HCT116 (cell line): ENCODE data around the gene UBA5. TPM values are rescaled to one million over a fixed set of nuclear protein-coding genes. Genes with fewer than 3 reads are reported as not detected.

ENCODE experiments used
- ATAC-seq: fragments of 200-7000 bp; cut with Tn5 transposase; 2 replicates; pipeline ENCODE4 v1.9.1; 2020; ENCODE audit warnings: mild to moderate bottlenecking, moderate library complexity
- BruUV-seq: library from RNA; stranded (reverse); fragments of 400-500 nt; replicated peaks from 2 replicates; lab custom pipeline; 2021; lab: Mats Ljungman, UMichigan
- CTCF ChIA-PET: fragments of 300-600 bp; sonication (Branson Sonifier 250); formaldehyde crosslinking; loops from one replicate; lab custom pipeline; 2021; ENCODE audit warnings: antibody characterized with exemption; lab: Charles Lee
- POLR2A ChIA-PET: fragments of 300-600, 350-600 bp; sonication (Branson Sonifier 250); formaldehyde crosslinking; loops from one replicate; lab custom pipeline; 2021; ENCODE audit warnings: antibody characterized with exemption; lab: Charles Lee
- RAD21 ChIA-PET, 2 experiments: fragments of 300-600 bp; sonication (Branson Sonifier 250); formaldehyde crosslinking; loops; one replicate each; lab custom pipeline; 2023; ENCODE audit warnings: low total read pairs in 2 of 2; ENCODE audit not compliant: uncharacterized antibody in 2 of 2, unreplicated experiment in 2 of 2, low non-redundant PET in 1 of 2; lab: Charles Lee
- DNase-seq: peaks from one replicate; pipeline ENCODE4 v3.0.0-alpha.2; 2010; ENCODE audit warnings: low read depth, low spot score
- H2AFZ ChIP-seq: fragments of 200-600 bp; shearing (Covaris generic), sonication (generic); 2 replicates; pipeline ENCODE4 v1.6.1; 2017; ENCODE audit warnings: low read depth, mixed run types, mixed read lengths, antibody characterized with exemption, low read length; ENCODE audit not compliant: poor library complexity, severe bottlenecking
- H3K27ac ChIP-seq: 2 replicates; pipeline ENCODE4 v1.5.1; 2012; ENCODE audit warnings: low read depth, low read length
- H3K27me3 ChIP-seq: fragments of 200-600 bp; sonication (generic); 2 replicates; pipeline ENCODE4 v1.6.1; 2016; ENCODE audit warnings: mixed run types, low read length, mixed read lengths; ENCODE audit not compliant: insufficient read depth
- H3K36me3 ChIP-seq, 2 experiments: fragments of 200-500 bp in 1 of 2; fragments of 200-600 bp in 1 of 2; sonication (Bioruptor generic) in 1 of 2; sonication (generic) in 1 of 2; 2 replicates each; pipeline versions ENCODE4 v1.5.1 to v1.6.1; 2014 to 2016; ENCODE audit warnings: low read length in 2 of 2, inconsistent platforms in 1 of 2, mixed read lengths in 1 of 2, mixed run types in 1 of 2; ENCODE audit not compliant: insufficient read depth in 2 of 2, control insufficient read depth in 1 of 2
- H3K4me1 ChIP-seq, 2 experiments: fragments of 200-600 bp in 1 of 2; sonication (generic) in 1 of 2; 2 replicates each; pipeline versions ENCODE4 v1.5.1 to v1.6.1; 2012 to 2017; ENCODE audit warnings: low read length in 2 of 2, inconsistent platforms in 1 of 2, mild to moderate bottlenecking in 1 of 2, mixed read lengths in 1 of 2, mixed run types in 1 of 2, moderate library complexity in 1 of 2; ENCODE audit not compliant: insufficient read depth in 2 of 2, control insufficient read depth in 1 of 2
- H3K4me2 ChIP-seq: fragments of 200-600 bp; sonication (generic); 2 replicates; pipeline ENCODE4 v1.6.1; 2017; ENCODE audit warnings: mixed run types, low read length, mixed read lengths
- H3K4me3 ChIP-seq, 2 experiments: fragments of 200-600 bp in 1 of 2; sonication (generic) in 1 of 2; replicated peaks in 1 of 2; 2 replicates each; pipeline ENCODE4 v1.5.1; 2011 to 2016; ENCODE audit warnings: low read length in 2 of 2, control low read depth in 1 of 2, low read depth in 1 of 2, mild to moderate bottlenecking in 1 of 2, mixed read lengths in 1 of 2, mixed run types in 1 of 2
- H3K79me2 ChIP-seq: fragments of 200-600 bp; sonication (generic); 2 replicates; pipeline ENCODE4 v1.6.1; 2017; ENCODE audit warnings: mild to moderate bottlenecking, mixed run types, low read length, moderate library complexity, mixed read lengths; ENCODE audit not compliant: insufficient read depth
- H3K9ac ChIP-seq: fragments of 200-600 bp; sonication (generic); 2 replicates; pipeline ENCODE4 v1.6.1; 2016; ENCODE audit warnings: low read length, mixed read lengths
- H3K9me2 ChIP-seq: fragments of 200-600 bp; sonication (generic), shearing (Covaris generic); 2 replicates; pipeline ENCODE4 v1.6.1; 2017; ENCODE audit warnings: mixed run types, mild to moderate bottlenecking, moderate library complexity; ENCODE audit not compliant: insufficient read depth
- H3K9me3 ChIP-seq, 2 experiments: fragments of 200-500 bp in 1 of 2; fragments of 200-600 bp in 1 of 2; sonication (Bioruptor generic) in 1 of 2; sonication (generic) in 1 of 2; 2 replicates each; pipeline ENCODE4 v1.6.1; 2014 to 2017; ENCODE audit warnings: low read length in 2 of 2, mixed read lengths in 2 of 2, inconsistent platforms in 1 of 2, low read depth in 1 of 2, mild to moderate bottlenecking in 1 of 2, mixed run types in 1 of 2, moderate library complexity in 1 of 2; ENCODE audit not compliant: control insufficient read depth in 1 of 2, insufficient read depth in 1 of 2
- H4K20me1 ChIP-seq: fragments of 200-600 bp; sonication (generic), shearing (Covaris generic); 2 replicates; pipeline ENCODE4 v1.6.1; 2017; ENCODE audit warnings: mixed run types, mild to moderate bottlenecking, moderate library complexity; ENCODE audit not compliant: insufficient read depth
- CBX3 ChIP-seq: IDR thresholded peaks from 2 replicates; pipeline ENCODE4 v1.6.1; 2012; ENCODE audit warnings: low read depth
- EZH2 ChIP-seq: fragments of 200-600 bp; sonication (generic); IDR thresholded peaks from 2 replicates; pipeline ENCODE4 v1.6.1; 2017; ENCODE audit warnings: antibody characterized with exemption, mixed run types
- FOSL1 ChIP-seq: IDR thresholded peaks from 2 replicates; pipeline ENCODE4 v1.6.1; 2012; ENCODE audit warnings: low read depth
- JUND ChIP-seq: IDR thresholded peaks from 2 replicates; pipeline ENCODE4 v1.6.1; 2012
- MAX ChIP-seq: IDR thresholded peaks from 2 replicates; pipeline ENCODE4 v1.6.1; 2012
- ZFX ChIP-seq: fragments of 450-650 bp; IDR thresholded peaks from 2 replicates; pipeline ENCODE4 v1.6.1; 2017
- ZNF274 ChIP-seq: fragments of 200-500 bp; sonication (Bioruptor generic); IDR thresholded peaks from 2 replicates; pipeline ENCODE4 v1.6.1; 2014; ENCODE audit warnings: mild to moderate bottlenecking, low read depth, low read length, inconsistent platforms
- intact Hi-C: fragments of 100-400 bp; cut with micrococcal nuclease; formaldehyde crosslinking; loops from 2 replicates; pipeline ENCODE4 v1.10.0; 2022
- total RNA-seq: library from RNA; stranded (reverse); gene quantifications from one replicate; pipeline ENCODE4 v1.2.1, GENCODE V29; 2021; ENCODE audit not compliant: unreplicated experiment
- TF ChIP-seq, protein P1 (sequence below): IDR thresholded peaks from 2 replicates; pipeline ENCODE4 v1.6.1; 2012; ENCODE audit warnings: low read depth

Gene UBA5
- total RNA-seq, 1 experiment from 2014 or later: 43.7 TPM

- TF ChIP-seq, protein P1, sequence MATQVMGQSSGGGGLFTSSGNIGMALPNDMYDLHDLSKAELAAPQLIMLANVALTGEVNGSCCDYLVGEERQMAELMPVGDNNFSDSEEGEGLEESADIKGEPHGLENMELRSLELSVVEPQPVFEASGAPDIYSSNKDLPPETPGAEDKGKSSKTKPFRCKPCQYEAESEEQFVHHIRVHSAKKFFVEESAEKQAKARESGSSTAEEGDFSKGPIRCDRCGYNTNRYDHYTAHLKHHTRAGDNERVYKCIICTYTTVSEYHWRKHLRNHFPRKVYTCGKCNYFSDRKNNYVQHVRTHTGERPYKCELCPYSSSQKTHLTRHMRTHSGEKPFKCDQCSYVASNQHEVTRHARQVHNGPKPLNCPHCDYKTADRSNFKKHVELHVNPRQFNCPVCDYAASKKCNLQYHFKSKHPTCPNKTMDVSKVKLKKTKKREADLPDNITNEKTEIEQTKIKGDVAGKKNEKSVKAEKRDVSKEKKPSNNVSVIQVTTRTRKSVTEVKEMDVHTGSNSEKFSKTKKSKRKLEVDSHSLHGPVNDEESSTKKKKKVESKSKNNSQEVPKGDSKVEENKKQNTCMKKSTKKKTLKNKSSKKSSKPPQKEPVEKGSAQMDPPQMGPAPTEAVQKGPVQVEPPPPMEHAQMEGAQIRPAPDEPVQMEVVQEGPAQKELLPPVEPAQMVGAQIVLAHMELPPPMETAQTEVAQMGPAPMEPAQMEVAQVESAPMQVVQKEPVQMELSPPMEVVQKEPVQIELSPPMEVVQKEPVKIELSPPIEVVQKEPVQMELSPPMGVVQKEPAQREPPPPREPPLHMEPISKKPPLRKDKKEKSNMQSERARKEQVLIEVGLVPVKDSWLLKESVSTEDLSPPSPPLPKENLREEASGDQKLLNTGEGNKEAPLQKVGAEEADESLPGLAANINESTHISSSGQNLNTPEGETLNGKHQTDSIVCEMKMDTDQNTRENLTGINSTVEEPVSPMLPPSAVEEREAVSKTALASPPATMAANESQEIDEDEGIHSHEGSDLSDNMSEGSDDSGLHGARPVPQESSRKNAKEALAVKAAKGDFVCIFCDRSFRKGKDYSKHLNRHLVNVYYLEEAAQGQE: no peak
- peak; percentile 87 for TF ChIP-seq ZFX
- TF ChIP-seq EZH2: no peak
- no peak for TF ChIP-seq MAX
These were observed 62.3 kb downstream of the UBA5 start, which contains the start of gene NPHP3 (continued) for GRCh38 chr3:132722165-132723023.

GRCh38 chr3:132723024-132723950 lies 63.2 kb downstream of the UBA5 start:
- POLR2A ChIA-PET: no interaction called here
- Histone ChIP-seq H3K36me3 (0 out of 4 replicates have a peak, but pooled peaks cover 2 to 3% of the 10 kb centered on the region in 2 experiments), H3K9me3 (no peaks in the 10 kb centered on the region)
- TF ChIP-seq CBX3 (no peak; the same call in 1 of the 2 replicates), ZNF274 (no peak), JUND (no peak), FOSL1 (no peak)
- TF ChIP-seq, all 23 proteins: peak for 0
- DNase-seq: no peak
- H3K4me3 ChIP-seq: peak overlapping the region; percentile 48 to 69
- H4K20me1 ChIP-seq: no peaks in the 10 kb centered on the region
- no peak for ATAC-seq
- intact Hi-C loops: loop anchor here (5.0 to 10.0 kb wide), 2 partner anchors 849 to 1492 kb away; partner anchors contain the start of gene CDV3
- H3K27ac ChIP-seq: peak overlapping the region; percentile 48
- no peaks in the 10 kb centered on the region for H3K9me2 ChIP-seq
- H3K4me1 ChIP-seq: peaks cover 7 to 21% of the 10 kb centered on the region in 2 experiments; a peak in 3 of 4 replicates
- BruUV-seq: no TSS peak
- CTCF ChIA-PET: interaction anchor here (1.2 kb wide), 1 partner anchor 188 kb away, joined by 3 read pairs; no protein-coding TSS in a partner anchor
- no peaks in the 10 kb centered on the region for H3K27me3 ChIP-seq
- peak overlapping the region; percentile 55 for H3K9ac ChIP-seq
- RAD21 ChIA-PET: no interaction called here
- peak overlapping the region; percentile 91 for H3K4me2 ChIP-seq
- peaks cover 6% of the 10 kb centered on the region for H3K79me2 ChIP-seq
- peak overlapping the region; percentile 93 for H2AFZ ChIP-seq
